ENCODE measurements around the gene GMPR2.

GRCh38 chr14:24280797-24281460, 48.2 kb downstream of the GMPR2 start:
- TF ChIP-seq POLR2AphosphoS5 (IDR thresholded peaks at IDR 0.05) (no peak), CTCF (IDR thresholded peaks at IDR 0.05) (no peak), EP300 (IDR thresholded peaks at IDR 0.05) (no peak)

All from suprapubic skin (tissue), 4 donors.